HUES6 (cell line): Measurements from ENCODE around the gene PRSS53.
A peak's percentile ranks its signal among the peaks of the same experiment; 100 is the strongest.

ENCODE experiments used
- H3K27ac ChIP-seq: 2 replicates; pipeline ENCODE4 v1.7.0; 2013; ENCODE audit warnings: low read depth, mild to moderate bottlenecking, low read length, inconsistent platforms
- H3K27me3 ChIP-seq: 2 replicates; pipeline ENCODE4 v1.6.1; 2013; ENCODE audit warnings: low read length; ENCODE audit not compliant: control insufficient read depth, insufficient read depth
- H3K36me3 ChIP-seq: 2 replicates; pipeline ENCODE4 v1.6.1; 2013; ENCODE audit warnings: low read length; ENCODE audit not compliant: control insufficient read depth, insufficient read depth
- H3K4me1 ChIP-seq: 2 replicates; pipeline ENCODE4 v1.6.1; 2013; ENCODE audit warnings: low read length; ENCODE audit not compliant: control insufficient read depth, insufficient read depth
- H3K4me3 ChIP-seq: 2 replicates; pipeline ENCODE4 v1.5.1; 2013; ENCODE audit warnings: low read depth, low read length
- H3K9ac ChIP-seq: one replicate; pipeline ENCODE4 v1.6.1; 2013; ENCODE audit warnings: mild to moderate bottlenecking, low read length
- H3K9me3 ChIP-seq: 2 replicates; pipeline ENCODE4 v1.6.1; 2013; ENCODE audit warnings: low read depth, low read length; ENCODE audit not compliant: control insufficient read depth, insufficient read depth

PRSS53 gene

DNA sequence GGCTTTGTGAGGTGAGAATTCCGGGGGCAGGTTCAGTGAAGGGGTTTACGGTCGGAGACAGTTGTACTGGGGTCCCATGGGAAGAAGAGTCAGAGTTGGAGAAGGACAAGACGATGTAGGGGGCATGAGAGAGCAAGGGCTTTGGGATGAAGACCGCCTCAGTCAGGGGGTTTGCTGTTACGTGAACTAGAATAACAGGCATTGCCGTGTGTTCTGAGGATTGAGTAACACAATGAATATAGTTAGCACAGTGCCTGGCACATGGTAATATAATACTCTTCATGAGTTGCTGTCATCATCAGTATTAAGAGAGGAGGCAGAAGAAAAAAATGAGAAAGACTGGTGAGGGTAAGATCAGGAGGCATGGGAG, 13.9 kb downstream of the PRSS53 start:
- peak overlapping the region; percentile 97 for H3K4me3 ChIP-seq
- H3K9ac ChIP-seq: peak overlapping the region; percentile 83
- H3K27me3 ChIP-seq: no peaks in the 10 kb centered on the region
- no peaks in the 10 kb centered on the region for H3K9me3 ChIP-seq
- H3K4me1 ChIP-seq: peaks cover 6% of the 10 kb centered on the region
- peaks cover 39% of the 10 kb centered on the region for H3K36me3 ChIP-seq
- H3K27ac ChIP-seq: peak overlapping the region; percentile 59; the same call in 1 of the 2 replicates

DNA sequence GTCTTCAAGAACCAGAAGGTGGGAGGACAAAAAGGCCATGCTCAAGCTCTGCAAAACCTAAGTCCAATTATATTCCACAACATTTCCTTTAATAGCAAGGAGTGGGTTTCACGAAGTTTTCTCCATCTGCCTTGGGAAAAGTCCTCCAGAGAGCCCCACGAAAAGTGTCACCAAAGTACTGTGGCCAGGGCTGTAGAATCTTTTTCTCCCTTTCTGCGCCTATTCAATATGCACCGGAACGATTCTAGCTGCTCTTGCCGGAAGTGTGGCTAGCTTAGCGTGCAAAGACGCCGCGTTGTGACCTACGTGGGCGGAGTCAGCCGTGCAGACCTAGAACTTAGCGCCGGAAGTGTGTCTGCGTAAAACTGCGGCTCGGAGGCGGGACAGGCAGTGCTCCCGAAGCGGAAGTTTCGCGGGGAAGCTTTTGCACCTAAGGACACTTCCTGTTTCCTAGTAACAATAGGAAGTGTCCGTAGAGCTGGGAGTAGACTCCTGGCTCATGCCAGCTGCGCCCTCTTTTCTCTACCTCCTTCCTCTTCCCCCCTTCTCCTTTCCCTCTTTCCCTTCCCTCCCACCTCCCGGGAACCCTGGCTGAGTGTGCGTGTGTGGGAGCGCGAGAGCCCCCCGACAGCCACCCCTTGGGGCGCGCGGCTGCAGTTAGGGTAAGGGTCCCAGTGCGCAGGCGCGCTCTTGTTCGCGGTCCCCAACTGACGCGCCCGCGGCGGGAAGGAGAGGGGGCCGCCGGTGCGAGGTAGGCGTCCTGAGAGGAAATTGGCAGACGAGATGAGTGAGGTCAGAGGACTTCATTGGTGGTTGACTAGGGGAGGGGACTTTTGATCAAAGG, 14.6 kb downstream of the PRSS53 start, which contains the start of the genes ZNF646 and ZNF668:
ZNF646 (plus strand) TSS at position 453 of the 844 bp plus-strand sequence. CDS start 1,903 bp downstream, outside the sequence.
ZNF668 (minus strand) TSS at position 271 of the 844 bp plus-strand sequence. CDS start 9,781 bp downstream, outside the sequence.
- no peaks in the 10 kb centered on the region for H3K9me3 ChIP-seq
- peak within 1 kb of the TSS; percentile 83 for H3K9ac ChIP-seq
- peaks cover 33% of the 10 kb centered on the region for H3K36me3 ChIP-seq
- H3K4me3 ChIP-seq: peak within 1 kb of the TSS; percentile 97
- peak within 1 kb of the TSS; percentile 59 for H3K27ac ChIP-seq
- peaks cover 6% of the 10 kb centered on the region for H3K4me1 ChIP-seq
- no peaks in the 10 kb centered on the region for H3K27me3 ChIP-seq

DNA sequence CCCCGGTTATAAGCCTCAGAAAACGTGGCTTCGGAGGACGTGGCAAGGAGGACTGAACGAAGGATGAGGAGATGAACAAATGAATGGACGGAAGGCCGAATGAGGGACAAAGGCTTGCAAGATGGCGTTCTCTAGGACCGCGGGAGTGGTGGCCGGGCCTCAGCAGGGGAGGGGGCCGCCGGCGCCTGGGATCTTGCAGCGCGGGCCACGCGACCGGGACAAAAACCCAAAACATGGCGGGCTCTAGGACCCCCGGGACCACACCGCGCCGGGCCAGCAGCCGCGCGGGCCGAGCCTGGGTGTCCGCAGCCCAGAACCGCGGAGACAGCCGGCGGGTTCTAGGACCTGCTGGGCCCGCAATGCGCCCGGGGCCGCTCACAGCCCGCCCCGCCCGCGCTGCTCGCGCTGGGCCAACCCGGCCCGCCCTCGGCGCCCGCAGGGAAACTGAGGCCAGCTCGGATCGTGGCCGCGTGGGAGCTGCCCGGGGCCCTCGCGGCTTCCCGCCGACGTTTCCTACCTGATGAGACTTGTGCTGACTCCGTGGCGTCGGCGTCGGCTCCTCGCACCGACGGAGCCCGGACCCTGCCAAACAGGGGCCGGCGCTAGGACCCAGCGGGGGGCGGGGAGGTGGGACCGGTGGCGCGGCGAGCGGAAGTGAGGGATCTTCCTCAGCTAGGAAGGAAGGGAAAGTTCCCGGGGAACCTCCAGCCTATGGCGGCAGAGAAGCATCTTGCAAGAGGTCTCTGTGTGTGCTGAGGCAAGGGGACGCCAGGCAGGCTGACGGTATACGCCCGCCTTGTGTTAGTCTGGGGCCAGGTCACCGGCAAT, 15.4 kb downstream of the PRSS53 start:
- Histone ChIP-seq H3K9me3 (no peaks in the 10 kb centered on the region), H3K27ac (peak overlapping the region; percentile 59), H3K9ac (peak overlapping the region; percentile 83), H3K27me3 (no peaks in the 10 kb centered on the region), H3K4me3 (peak overlapping the region; percentile 97), H3K4me1 (peaks cover 6% of the 10 kb centered on the region), H3K36me3 (peaks cover 25% of the 10 kb centered on the region)

DNA sequence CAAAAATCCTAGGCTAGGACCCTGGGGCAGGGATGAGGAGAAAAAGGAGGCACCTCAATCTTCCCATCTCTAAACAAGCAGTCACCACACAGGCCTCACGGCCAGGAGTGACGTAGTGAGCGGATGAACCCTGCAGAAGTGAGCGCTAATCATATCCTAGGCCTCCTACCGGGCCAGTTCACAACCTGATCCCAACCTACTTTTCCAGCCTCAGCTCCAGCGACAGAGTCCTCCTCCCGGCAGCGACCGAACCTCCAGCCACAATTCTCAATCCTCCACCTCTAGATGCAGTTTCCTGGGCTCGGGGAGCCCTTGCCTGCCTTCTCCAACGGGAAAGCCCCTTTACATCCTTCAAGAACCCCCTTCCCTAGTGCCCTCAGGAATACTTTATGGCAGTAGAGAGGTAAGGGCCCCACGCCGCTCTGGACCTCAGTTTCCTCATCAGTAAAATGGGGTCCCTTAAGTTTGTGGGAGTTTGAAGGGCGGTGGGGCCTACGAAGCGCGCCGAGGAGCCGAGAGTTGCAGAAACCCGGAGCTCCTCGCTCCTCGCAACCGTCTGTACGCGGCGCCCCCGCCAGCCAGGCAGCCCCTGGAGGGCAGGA, 16.1 kb downstream of the PRSS53 start:
- Histone ChIP-seq H3K36me3 (peaks cover 18% of the 10 kb centered on the region), H3K9ac (peak overlapping the region; percentile 83), H3K9me3 (no peaks in the 10 kb centered on the region), H3K27me3 (no peaks in the 10 kb centered on the region), H3K4me1 (peaks cover 6% of the 10 kb centered on the region), H3K4me3 (peak overlapping the region; percentile 97), H3K27ac (peak overlapping the region; percentile 59)

DNA sequence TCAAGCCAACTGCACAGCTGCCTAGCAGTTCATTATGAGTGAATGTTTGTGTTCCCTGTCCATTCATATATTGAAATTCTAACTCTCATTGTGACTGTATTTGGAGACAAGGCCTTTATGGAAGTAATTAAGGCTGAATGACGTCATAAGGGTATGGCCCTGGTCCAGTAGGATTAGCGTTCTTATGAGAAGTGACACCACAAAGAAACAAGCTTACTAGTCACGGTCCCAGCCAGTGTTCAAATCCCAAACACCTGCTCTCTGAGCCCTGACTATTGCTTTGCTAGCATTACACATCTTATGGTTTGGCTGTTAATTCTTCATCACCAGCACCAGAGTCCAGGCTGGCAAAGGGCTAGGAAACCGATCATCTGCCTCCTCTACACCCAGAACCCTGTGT, 16.9 kb downstream of the PRSS53 start:
- Histone ChIP-seq H3K4me1 (peaks cover 6% of the 10 kb centered on the region), H3K9me3 (no peaks in the 10 kb centered on the region), H3K4me3 (peak overlapping the region; percentile 97), H3K27me3 (no peaks in the 10 kb centered on the region), H3K36me3 (peaks cover 10% of the 10 kb centered on the region), H3K9ac (peak overlapping the region; percentile 83), H3K27ac (no peak overlapping the region)

DNA sequence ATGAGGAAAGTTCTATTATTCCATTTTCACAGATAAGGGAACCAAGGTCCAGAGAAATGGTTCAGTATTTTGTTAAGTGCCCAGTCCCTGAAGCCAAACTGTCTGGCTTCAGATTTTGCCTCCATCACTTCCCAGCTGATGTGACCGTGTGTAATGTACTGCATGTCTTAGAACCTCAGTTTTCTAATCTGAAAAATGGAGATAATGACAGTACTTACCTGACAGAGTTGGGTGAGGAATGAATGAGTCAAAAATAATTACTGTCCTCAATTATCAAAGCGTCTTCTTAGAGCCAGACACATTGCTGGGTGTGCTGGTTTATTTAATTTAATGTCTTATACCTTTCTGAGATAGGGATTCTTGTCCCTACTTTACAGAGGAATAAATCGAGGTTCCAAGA, 21.4 kb downstream of the PRSS53 start:
- Histone ChIP-seq H3K9me3 (no peaks in the 10 kb centered on the region), H3K9ac (no peak overlapping the region), H3K27ac (no peak overlapping the region), H3K4me3 (no peak overlapping the region), H3K36me3 (peaks cover 9% of the 10 kb centered on the region), H3K27me3 (no peaks in the 10 kb centered on the region), H3K4me1 (peaks cover 6% of the 10 kb centered on the region)

DNA sequence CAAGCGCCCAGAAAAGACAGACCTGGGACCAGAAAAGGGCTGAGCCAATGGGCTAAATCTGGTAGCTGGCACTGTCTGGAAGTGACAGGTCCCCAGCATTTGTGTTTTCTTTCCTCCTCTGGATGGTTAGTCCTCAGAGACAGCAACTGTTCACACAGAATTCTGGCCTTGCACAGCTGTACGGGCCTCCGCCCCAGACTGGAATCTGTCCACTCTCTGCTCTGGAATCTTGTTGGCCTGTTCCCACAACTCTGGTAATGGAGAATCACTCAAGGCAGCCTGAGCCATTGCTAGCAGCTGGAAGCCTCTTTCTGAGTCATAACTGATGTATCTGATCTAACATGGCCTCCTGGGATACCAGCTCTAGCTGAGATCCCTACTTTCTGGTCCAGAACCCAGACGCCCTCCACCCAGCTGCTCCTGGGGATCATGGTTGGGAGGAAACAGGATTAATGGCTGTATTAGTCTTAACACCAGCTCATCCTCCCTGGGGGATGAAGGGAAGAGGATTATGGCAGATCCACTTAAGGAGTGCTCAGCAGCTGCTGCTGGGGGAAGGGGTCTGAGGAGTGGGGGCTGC, 23.8 kb downstream of the PRSS53 start:
- H3K9ac ChIP-seq: no peak overlapping the region
- no peaks in the 10 kb centered on the region for H3K9me3 ChIP-seq
- H3K4me1 ChIP-seq: no peaks in the 10 kb centered on the region
- H3K36me3 ChIP-seq: peaks cover 32% of the 10 kb centered on the region
- H3K27me3 ChIP-seq: no peaks in the 10 kb centered on the region
- H3K27ac ChIP-seq: no peak overlapping the region; the same call in 1 of the 2 replicates
- H3K4me3 ChIP-seq: no peak overlapping the region

DNA sequence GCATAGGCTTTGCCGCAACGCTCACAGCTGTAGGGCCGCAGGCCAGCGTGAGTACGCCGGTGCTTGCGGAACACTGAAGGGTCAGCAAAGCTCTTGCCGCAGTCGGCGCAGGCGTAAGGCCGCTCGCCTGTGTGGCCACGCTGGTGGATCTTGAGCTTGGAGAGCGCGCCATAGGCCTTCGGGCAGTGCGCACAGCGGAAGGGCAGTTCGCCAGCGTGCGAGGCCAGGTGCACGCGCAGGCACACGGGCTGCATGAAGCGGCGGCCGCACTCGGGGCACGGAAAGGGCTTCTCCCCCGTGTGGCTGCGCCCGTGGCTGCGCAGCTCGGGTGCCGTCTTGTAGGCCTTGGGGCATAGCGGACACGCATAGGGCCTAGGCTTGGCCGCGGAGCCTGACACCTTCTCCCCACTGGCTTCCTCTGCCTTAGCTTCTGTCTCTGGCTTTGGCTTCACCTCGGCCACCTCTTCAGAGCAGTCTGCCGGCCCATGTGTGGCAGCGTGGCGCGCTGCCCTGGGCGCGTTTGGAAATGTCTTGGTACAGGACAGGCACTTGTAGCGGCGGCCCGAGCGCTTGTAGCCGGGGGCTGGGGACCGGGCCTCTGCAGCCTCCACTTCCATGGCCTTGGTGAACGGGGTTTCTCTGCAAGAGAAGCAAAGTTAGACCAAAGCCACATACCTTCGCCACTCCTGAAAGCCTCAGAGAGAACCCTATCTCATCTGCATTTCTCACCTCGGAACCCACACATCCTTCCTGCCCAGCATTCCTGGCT, 24.7 kb downstream of the PRSS53 start:
- Histone ChIP-seq H3K27ac (no peak overlapping the region), H3K4me3 (no peak overlapping the region), H3K9ac (no peak overlapping the region), H3K4me1 (no peaks in the 10 kb centered on the region), H3K36me3 (peaks cover 33% of the 10 kb centered on the region), H3K9me3 (no peaks in the 10 kb centered on the region), H3K27me3 (no peaks in the 10 kb centered on the region)

DNA sequence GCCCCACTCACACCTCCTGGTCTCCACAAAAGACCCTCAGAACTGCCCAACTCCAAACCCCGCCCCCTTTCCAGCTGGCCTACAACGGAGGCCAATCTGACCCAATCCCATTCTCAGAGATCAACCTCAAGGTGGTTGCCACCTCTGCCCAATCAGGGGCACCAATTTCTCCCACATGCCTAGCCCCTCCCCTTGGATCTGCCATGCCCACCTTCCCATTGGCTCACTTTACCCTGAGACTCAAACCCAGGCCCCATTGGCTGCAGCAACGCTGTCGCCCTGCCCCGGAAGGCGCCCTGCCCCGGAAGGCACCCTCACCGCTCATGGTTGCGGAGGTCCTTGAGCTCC, 25.3 kb downstream of the PRSS53 start:
- no peak overlapping the region for H3K4me3 ChIP-seq
- peaks cover 33% of the 10 kb centered on the region for H3K36me3 ChIP-seq
- H3K27me3 ChIP-seq: no peaks in the 10 kb centered on the region
- H3K27ac ChIP-seq: no peak overlapping the region
- no peak overlapping the region for H3K9ac ChIP-seq
- H3K4me1 ChIP-seq: no peaks in the 10 kb centered on the region
- H3K9me3 ChIP-seq: no peaks in the 10 kb centered on the region

DNA sequence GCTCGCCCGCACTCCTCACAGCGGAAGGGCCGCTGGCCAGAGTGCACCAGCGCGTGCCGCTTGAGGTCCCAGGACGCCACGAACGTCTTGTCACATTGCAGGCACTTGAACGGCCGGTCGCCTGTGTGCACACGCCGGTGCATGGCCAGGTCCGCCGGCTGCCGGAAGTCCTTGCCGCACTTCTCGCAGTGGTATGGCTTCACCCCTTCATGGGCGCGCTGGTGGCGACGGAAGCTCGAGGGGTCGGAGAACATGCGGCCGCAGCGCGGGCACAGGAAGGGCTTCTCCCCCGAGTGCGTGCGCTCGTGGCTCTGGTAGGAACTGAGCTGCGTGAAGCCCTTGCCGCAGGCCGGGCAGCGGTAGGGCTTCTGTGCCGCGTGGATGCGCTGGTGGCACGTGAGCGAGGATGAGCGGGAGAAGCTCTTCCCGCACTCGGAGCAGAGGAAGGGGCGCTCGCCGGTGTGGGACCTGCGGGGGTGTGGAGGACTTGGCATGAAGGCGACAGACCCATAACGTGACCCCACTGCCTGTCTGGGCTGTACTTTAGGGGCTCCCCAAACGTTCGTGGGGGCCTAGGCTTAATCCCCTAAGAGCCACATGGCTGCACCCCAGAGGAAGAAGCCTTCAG, 26.8 kb downstream of the PRSS53 start:
- no peak overlapping the region for H3K27ac ChIP-seq
- no peak overlapping the region for H3K9ac ChIP-seq
- no peaks in the 10 kb centered on the region for H3K27me3 ChIP-seq
- peaks cover 33% of the 10 kb centered on the region for H3K36me3 ChIP-seq
- no peaks in the 10 kb centered on the region for H3K4me1 ChIP-seq
- no peak overlapping the region for H3K4me3 ChIP-seq
- H3K9me3 ChIP-seq: no peaks in the 10 kb centered on the region
